Esophagus muscularis mucosa (tissue), 4 donors: ENCODE data around the gene CHMP2A. TPM values are rescaled to one million over a fixed set of nuclear protein-coding genes. Genes with fewer than 3 reads are reported as not detected.

Experiments used
- DNase-seq: peaks from one replicate; pipeline ENCODE4 v3.0.0-alpha.2; 2017; ENCODE audit errors: extremely low spot score
- H3K27ac ChIP-seq, 4 donors: fragments of 200-600 bp; sonication (generic); replicated peaks in 1 of 4; 1 replicate in 3 of 4; 2 replicates in 1 of 4; pipeline ENCODE4 v1.5.1; 2016 to 2019; ENCODE audit warnings: mild to moderate bottlenecking in 1 of 4
- H3K27me3 ChIP-seq, 4 donors: fragments of 200-600 bp; sonication (generic); one replicate each; pipeline versions ENCODE4 v1.5.1 to v1.6.0; 2016 to 2019
- H3K36me3 ChIP-seq, 4 donors: fragments of 200-600 bp; sonication (generic); one replicate each; pipeline ENCODE4 v1.5.1; 2016 to 2019
- H3K4me1 ChIP-seq, 4 donors: fragments of 200-600 bp; sonication (generic); one replicate each; pipeline ENCODE4 v1.5.1; 2016 to 2019
- H3K4me3 ChIP-seq, 4 donors: fragments of 200-600 bp; sonication (generic); 1 replicate in 2 of 4; 2 replicates in 2 of 4; pipeline ENCODE4 v1.5.1; 2016 to 2019; ENCODE audit warnings: mild to moderate bottlenecking in 4 of 4, moderate library complexity in 1 of 4
- H3K9me3 ChIP-seq, 4 donors: fragments of 200-600 bp; sonication (generic); 1 replicate in 3 of 4; 2 replicates in 1 of 4; pipeline ENCODE4 v1.5.1; 2016 to 2019
- EP300 ChIP-seq: sonication (generic); formaldehyde crosslinking; IDR thresholded peaks from one replicate; pipeline ENCODE4 v1.6.1; 2017; ENCODE audit warnings: antibody characterized with exemption
- POLR2A ChIP-seq: fragments of 450-650 bp; IDR thresholded peaks from one replicate; pipeline ENCODE4 v1.6.1; 2017; ENCODE audit warnings: antibody characterized with exemption, moderate library complexity, mild to moderate bottlenecking, low read depth
- POLR2AphosphoS5 ChIP-seq, 2 donors: sonication (generic); formaldehyde crosslinking; IDR thresholded peaks; one replicate each; pipeline ENCODE4 v1.6.1; 2017; ENCODE audit warnings: antibody characterized with exemption in 2 of 2
- WGBS: methylation state at CpG from one replicate; pipeline ENCODE4 v1.1.5; 2018; 5-methylcytosine and 5-hydroxymethylcytosine counted together
- intact Hi-C: fragments of 100-400 bp; cut with DNase I; formaldehyde crosslinking; loops from one replicate; pipeline ENCODE4 v1.15.1; 2023
- total RNA-seq, 4 donors: library from RNA; depleted of rRNA; stranded (reverse); fragments of >200 nt; gene quantifications; one replicate each; pipeline versions ENCODE4 v1.1.0 to v1.2.1, GENCODE V29; 2016
- TF ChIP-seq, protein P1 (sequence below), 3 experiments: fragments of 200-600 bp in 2 of 3; fragments of 450-650 bp in 1 of 3; sonication (generic) in 2 of 3; IDR thresholded peaks; one replicate each; pipeline ENCODE4 v1.5.1; 2017 to 2019; ENCODE audit warnings: antibody characterized with exemption in 3 of 3, mild to moderate bottlenecking in 2 of 3, moderate library complexity in 1 of 3

The CHMP2A gene
- total RNA-seq, 4 donors from 2014 or later, result 124 to 145 (median 141) TPM

DNA sequence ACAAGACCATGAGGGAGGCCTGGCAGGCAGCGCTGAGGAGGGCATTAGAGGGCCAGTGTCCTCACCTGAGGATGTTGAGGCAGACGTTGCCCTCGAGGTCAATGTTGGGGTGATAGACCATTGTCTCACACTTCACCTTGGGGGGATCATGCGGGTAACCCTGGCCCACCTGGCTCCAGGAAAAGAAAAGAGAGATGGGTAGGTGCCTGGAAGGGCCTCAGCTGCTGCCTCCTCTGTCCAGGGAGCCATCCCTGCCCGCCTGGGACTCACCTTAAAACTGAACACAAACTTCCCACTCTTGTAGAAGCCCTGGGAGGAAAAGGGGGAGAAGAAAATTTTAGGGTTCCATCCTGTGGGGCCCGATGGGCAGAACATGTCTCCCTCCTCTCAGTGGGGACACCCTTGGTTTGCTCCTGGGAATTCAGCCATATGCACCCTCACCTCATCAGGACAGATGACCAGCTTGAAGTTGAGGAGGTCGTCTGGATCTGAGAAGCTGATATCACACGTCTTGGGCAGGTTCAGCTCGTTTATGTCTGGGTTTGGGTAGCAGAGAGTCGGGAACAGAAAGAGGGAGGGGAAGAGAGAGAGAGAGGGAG is 1.8 kb upstream of the CHMP2A start:
- Histone ChIP-seq H3K9me3 (no peaks in the 10 kb centered on the region), H3K4me3 (peak overlapping the region; percentile 67 to 89 (median 84)), H3K36me3 (peaks cover 21 to 39% (median 34%) of the 10 kb centered on the region in 4 donors), H3K27me3 (no peaks in the 10 kb centered on the region), H3K4me1 (peaks cover 49 to 70% (median 68%) of the 10 kb centered on the region in 4 donors), H3K27ac (peak overlapping the region; percentile 96 to 100 (median 100))
- intact Hi-C loops, result no loop called here
- TF ChIP-seq, protein P1, sequence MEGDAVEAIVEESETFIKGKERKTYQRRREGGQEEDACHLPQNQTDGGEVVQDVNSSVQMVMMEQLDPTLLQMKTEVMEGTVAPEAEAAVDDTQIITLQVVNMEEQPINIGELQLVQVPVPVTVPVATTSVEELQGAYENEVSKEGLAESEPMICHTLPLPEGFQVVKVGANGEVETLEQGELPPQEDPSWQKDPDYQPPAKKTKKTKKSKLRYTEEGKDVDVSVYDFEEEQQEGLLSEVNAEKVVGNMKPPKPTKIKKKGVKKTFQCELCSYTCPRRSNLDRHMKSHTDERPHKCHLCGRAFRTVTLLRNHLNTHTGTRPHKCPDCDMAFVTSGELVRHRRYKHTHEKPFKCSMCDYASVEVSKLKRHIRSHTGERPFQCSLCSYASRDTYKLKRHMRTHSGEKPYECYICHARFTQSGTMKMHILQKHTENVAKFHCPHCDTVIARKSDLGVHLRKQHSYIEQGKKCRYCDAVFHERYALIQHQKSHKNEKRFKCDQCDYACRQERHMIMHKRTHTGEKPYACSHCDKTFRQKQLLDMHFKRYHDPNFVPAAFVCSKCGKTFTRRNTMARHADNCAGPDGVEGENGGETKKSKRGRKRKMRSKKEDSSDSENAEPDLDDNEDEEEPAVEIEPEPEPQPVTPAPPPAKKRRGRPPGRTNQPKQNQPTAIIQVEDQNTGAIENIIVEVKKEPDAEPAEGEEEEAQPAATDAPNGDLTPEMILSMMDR (IDR thresholded peaks at IDR 0.05), result no peak
- no peak for TF ChIP-seq POLR2AphosphoS5 (IDR thresholded peaks at IDR 0.05)
- no peak for TF ChIP-seq POLR2A
- no peak for TF ChIP-seq EP300
- WGBS, result 53% methylated on average over 10 of the region's 10 CpGs
- no peak for DNase-seq

DNA sequence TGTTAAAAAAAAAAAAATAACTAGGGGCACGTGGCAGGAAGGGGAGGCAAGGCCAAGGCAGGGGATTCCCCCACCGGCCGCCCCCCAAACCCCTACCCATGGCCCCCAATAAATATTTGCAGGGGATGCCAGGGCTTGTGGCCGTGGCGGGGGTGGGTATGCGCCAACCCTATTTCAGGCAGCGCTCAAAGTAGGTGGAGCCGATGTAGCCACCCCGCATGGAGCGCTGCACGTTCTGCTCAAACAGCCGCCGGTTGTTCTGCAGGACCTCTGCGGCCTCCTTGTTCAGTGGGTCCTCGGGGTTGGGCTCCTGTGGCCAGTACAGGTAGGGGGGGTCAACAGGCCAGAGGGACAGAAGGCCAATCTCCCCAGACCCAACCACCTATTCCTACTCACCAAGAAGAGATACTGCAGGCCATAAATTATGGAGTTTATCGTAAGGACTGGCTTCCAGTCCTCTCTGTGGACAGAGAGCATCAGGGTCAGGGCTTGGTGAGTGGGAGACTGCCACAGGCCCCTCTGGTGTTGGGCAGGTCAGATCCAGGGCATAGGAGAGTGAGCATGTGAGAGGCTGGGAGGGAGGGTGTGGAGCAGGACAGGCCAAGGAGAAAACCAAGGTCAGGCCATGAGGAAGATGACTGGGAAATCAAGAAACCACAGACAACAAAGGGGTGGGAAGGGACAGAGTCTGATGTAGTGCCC is 1.2 kb upstream of the CHMP2A start:
- Histone ChIP-seq H3K27ac (peak overlapping the region; percentile 94 to 100 (median 98)), H3K9me3 (no peaks in the 10 kb centered on the region), H3K27me3 (no peaks in the 10 kb centered on the region), H3K4me1 (peaks cover 46 to 64% (median 62%) of the 10 kb centered on the region in 4 donors), H3K36me3 (peaks cover 28 to 46% (median 40%) of the 10 kb centered on the region in 4 donors), H3K4me3 (peak overlapping the region in 2 of 4 donors; percentile 70 to 89)
- TF ChIP-seq EP300 (no peak), POLR2AphosphoS5 (IDR thresholded peaks at IDR 0.05) (no peak), POLR2A (no peak)
- TF ChIP-seq, protein P1 (IDR thresholded peaks at IDR 0.05), result no peak
- WGBS, result 88% methylated on average over 8 of the region's 16 CpGs
- no peak for DNase-seq
- intact Hi-C loops, result no loop called here

DNA sequence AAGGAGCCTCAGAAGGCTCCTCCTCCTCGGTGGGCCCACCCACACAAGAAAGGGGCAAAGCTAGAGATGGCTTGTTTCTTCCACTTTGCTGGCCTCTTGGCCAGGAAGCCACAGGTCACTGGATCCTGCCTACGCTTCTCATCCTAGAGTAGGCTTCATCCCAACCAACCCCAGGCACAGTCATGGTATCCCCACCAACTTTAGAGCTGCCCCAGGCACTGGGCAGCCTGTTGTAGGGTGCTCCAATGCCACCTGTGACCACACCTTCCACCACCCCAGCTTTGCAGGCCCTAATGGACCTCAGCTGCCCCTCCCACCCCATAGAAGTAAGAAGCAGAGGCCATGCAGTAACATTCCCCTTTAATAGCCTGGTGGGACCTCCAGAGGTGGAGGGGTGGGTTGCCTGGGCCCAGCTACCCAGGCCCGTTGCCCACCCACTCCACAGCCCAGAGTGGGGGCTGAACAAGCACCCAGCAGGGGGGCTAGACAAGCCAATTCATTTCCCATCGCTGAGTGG is 522 bp upstream of the CHMP2A start:
- H3K4me3 ChIP-seq, result peak overlapping the region; percentile 70 to 84 (median 75)
- TF ChIP-seq POLR2A (no peak), POLR2AphosphoS5 (IDR thresholded peaks at IDR 0.05) (no peak), EP300 (no peak)
- TF ChIP-seq, protein P1 (IDR thresholded peaks at IDR 0.05), result no peak
- peaks cover 33 to 52% (median 47%) of the 10 kb centered on the region in 4 donors for H3K36me3 ChIP-seq
- 58% methylated on average over 3 of the region's 4 CpGs for WGBS
- no peaks in the 10 kb centered on the region for H3K27me3 ChIP-seq
- H3K27ac ChIP-seq, result peak overlapping the region; percentile 94 to 100 (median 98)
- DNase-seq, result no peak
- intact Hi-C loops, result no loop called here
- peaks cover 46 to 57% (median 55%) of the 10 kb centered on the region in 4 donors for H3K4me1 ChIP-seq
- H3K9me3 ChIP-seq, result no peaks in the 10 kb centered on the region

DNA sequence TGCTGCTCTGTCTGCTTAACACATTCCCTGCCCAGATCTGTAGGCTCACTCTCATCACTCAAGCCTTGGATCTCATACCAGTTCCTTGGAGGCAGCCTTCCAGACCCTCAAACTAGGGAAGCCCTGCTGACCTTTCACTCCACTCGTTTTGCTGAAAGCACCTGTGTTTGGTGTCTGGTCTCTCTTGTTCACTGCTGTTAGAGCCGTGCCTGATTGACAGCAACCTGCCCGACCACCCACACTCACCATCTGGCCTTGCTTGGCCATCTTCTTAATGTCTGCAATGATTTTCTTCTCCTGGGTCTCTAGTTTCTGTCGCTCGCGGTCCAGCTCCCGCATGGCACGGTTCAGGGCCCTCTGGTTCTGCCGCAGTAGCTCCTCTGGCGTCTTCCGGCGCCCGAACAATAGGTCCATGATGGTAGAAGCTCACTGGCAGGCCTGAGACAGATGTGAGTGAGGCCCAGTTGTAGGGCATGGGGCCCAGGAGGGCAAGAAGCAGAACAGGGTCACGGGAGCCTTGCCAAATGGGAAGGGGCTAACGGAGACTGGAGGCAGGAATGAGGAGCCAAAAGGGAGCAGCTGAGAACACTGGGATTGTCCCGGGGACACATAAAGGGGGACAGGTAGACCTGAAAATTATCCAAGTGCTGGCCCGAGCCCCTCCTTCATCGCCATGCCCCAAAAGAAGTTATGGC is 959 bp downstream of the CHMP2A start:
- intact Hi-C loops, result no loop called here
- peaks cover 48 to 67% (median 62%) of the 10 kb centered on the region in 4 donors for H3K36me3 ChIP-seq
- H3K9me3 ChIP-seq, result no peaks in the 10 kb centered on the region
- DNase-seq, result no peak
- WGBS, result 42% methylated on average over 18 of the region's 18 CpGs
- H3K27me3 ChIP-seq, result no peaks in the 10 kb centered on the region
- peaks cover 37 to 49% (median 46%) of the 10 kb centered on the region in 4 donors for H3K4me1 ChIP-seq
- TF ChIP-seq EP300 (no peak), POLR2A (no peak), POLR2AphosphoS5 (IDR thresholded peaks at IDR 0.05) (no peak)
- TF ChIP-seq, protein P1 (IDR thresholded peaks at IDR 0.05), result no peak
- peak overlapping the region; percentile 94 to 100 (median 98) for H3K27ac ChIP-seq
- peak overlapping the region; percentile 70 to 84 (median 75) for H3K4me3 ChIP-seq
